Trophoblast cell (in vitro differentiated cells and primary cell): ENCODE results near the gene ACSF2.

ENCODE experiments used
- DNase-seq, 2 donors: peaks; one replicate each; pipeline ENCODE4 v3.0.0-alpha.2; 2016
- H2AFZ ChIP-seq: 2 replicates; pipeline ENCODE4 v1.6.1; 2013; ENCODE audit warnings: low read length, moderate library complexity, mild to moderate bottlenecking; ENCODE audit not compliant: insufficient read depth, poor library complexity
- H2AK5ac ChIP-seq: 2 replicates; pipeline ENCODE4 v1.6.1; 2013; ENCODE audit warnings: mild to moderate bottlenecking, low read length
- H2BK120ac ChIP-seq: 2 replicates; pipeline ENCODE4 v1.6.1; 2013; ENCODE audit warnings: low read length, mild to moderate bottlenecking, moderate library complexity; ENCODE audit not compliant: insufficient read depth, poor library complexity
- H2BK12ac ChIP-seq: 2 replicates; pipeline ENCODE4 v1.6.1; 2013; ENCODE audit warnings: mild to moderate bottlenecking, low read length, moderate library complexity
- H2BK5ac ChIP-seq: 2 replicates; pipeline ENCODE4 v1.6.1; 2013; ENCODE audit warnings: low read length, low read depth, moderate library complexity, mild to moderate bottlenecking; ENCODE audit not compliant: poor library complexity
- H3K14ac ChIP-seq: 2 replicates; pipeline ENCODE4 v1.6.1; 2013; ENCODE audit warnings: mild to moderate bottlenecking, low read length
- H3K18ac ChIP-seq: 2 replicates; pipeline ENCODE4 v1.6.1; 2013; ENCODE audit warnings: mild to moderate bottlenecking, low read length
- H3K23ac ChIP-seq: 2 replicates; pipeline ENCODE4 v1.6.1; 2013; ENCODE audit warnings: low read length
- H3K27ac ChIP-seq: 2 replicates; pipeline ENCODE4 v1.5.1; 2013; ENCODE audit warnings: low read depth, mild to moderate bottlenecking, inconsistent platforms, low read length, moderate library complexity
- H3K27me3 ChIP-seq: 2 replicates; pipeline ENCODE4 v1.6.1; 2013; ENCODE audit warnings: inconsistent platforms, mild to moderate bottlenecking, low read length, moderate library complexity; ENCODE audit not compliant: insufficient read depth
- H3K36me3 ChIP-seq, 2 experiments: 1 replicate in 1 of 2; 2 replicates in 1 of 2; pipeline ENCODE4 v1.6.1; 2013; ENCODE audit warnings: low read length in 2 of 2, mild to moderate bottlenecking in 2 of 2, moderate library complexity in 1 of 2; ENCODE audit not compliant: insufficient read depth in 2 of 2, control insufficient read depth in 1 of 2
- H3K4ac ChIP-seq: 2 replicates; pipeline ENCODE4 v1.6.1; 2013; ENCODE audit warnings: low read depth, mild to moderate bottlenecking, low read length, moderate library complexity
- H3K4me1 ChIP-seq, 2 experiments: 1 replicate in 1 of 2; 2 replicates in 1 of 2; pipeline ENCODE4 v1.6.1; 2013; ENCODE audit warnings: low read length in 2 of 2, mild to moderate bottlenecking in 2 of 2, moderate library complexity in 1 of 2; ENCODE audit not compliant: insufficient read depth in 2 of 2, control insufficient read depth in 1 of 2
- H3K4me2 ChIP-seq: 2 replicates; pipeline ENCODE4 v1.6.1; 2013; ENCODE audit warnings: inconsistent platforms, mild to moderate bottlenecking, low read length, moderate library complexity
- H3K4me3 ChIP-seq: 2 replicates; pipeline ENCODE4 v1.5.1; 2013; ENCODE audit warnings: mild to moderate bottlenecking, low read depth, low read length, inconsistent platforms
- H3K79me1 ChIP-seq: one replicate; pipeline ENCODE4 v1.6.1; 2013; ENCODE audit warnings: low read length
- H3K79me2 ChIP-seq: 2 replicates; pipeline ENCODE4 v1.6.1; 2013; ENCODE audit warnings: low read length, mild to moderate bottlenecking; ENCODE audit not compliant: control insufficient read depth, insufficient read depth, poor library complexity
- H3K9ac ChIP-seq: 2 replicates; pipeline ENCODE4 v1.6.1; 2013; ENCODE audit warnings: mild to moderate bottlenecking, low read length
- H3K9me3 ChIP-seq: 2 replicates; pipeline ENCODE4 v1.6.1; 2013; ENCODE audit warnings: low read depth, mild to moderate bottlenecking, control low read depth, inconsistent platforms, low read length; ENCODE audit not compliant: insufficient read depth
- H4K12ac ChIP-seq: 2 replicates; pipeline ENCODE4 v1.6.1; 2013; ENCODE audit warnings: low read depth, mild to moderate bottlenecking, low read length, moderate library complexity
- H4K8ac ChIP-seq: 2 replicates; pipeline ENCODE4 v1.6.1; 2013; ENCODE audit warnings: low read depth, mild to moderate bottlenecking, low read length, moderate library complexity
- H4K91ac ChIP-seq: one replicate; pipeline ENCODE4 v1.6.1; 2013; ENCODE audit warnings: low read depth, mild to moderate bottlenecking, low read length, moderate library complexity
- WGBS: extraction: QIAGEN DNeasy Blood & Tissue Kit; methylation state at CpG from one replicate; pipeline ENCODE4 v1.1.7; 2013; ENCODE audit warnings: missing lambda C conversion rate; ENCODE audit not compliant: insufficient read length, insufficient coverage; ENCODE audit errors: extremely low coverage; 5-methylcytosine and 5-hydroxymethylcytosine counted together

The ACSF2 gene

GRCh38 chr17:50498021-50498874, 72.2 kb downstream of the ACSF2 start:
- no peak overlapping the region for H2AFZ ChIP-seq
- H2BK12ac ChIP-seq: no peak overlapping the region
- H3K9ac ChIP-seq: no peak overlapping the region
- peaks cover 5 to 6% of the 10 kb centered on the region in 2 experiments for H3K4me1 ChIP-seq
- no peak overlapping the region for H2BK5ac ChIP-seq
- H3K36me3 ChIP-seq: no peaks in the 10 kb centered on the region
- H3K4ac ChIP-seq: no peak overlapping the region
- H3K9me3 ChIP-seq: peaks cover 2% of the 10 kb centered on the region
- peak in 1 of 2 donors; percentile 36 for DNase-seq
- H3K27ac ChIP-seq: no peak overlapping the region
- H2AK5ac ChIP-seq: no peak overlapping the region
- H3K4me3 ChIP-seq: no peak overlapping the region
- H3K23ac ChIP-seq: no peak overlapping the region
- peaks cover 2% of the 10 kb centered on the region for H3K27me3 ChIP-seq
- no peaks in the 10 kb centered on the region for H3K79me2 ChIP-seq
- no peaks in the 10 kb centered on the region for H3K79me1 ChIP-seq
- H3K18ac ChIP-seq: no peak overlapping the region
- WGBS: no CpG with 5 or more reads among the region's 7 CpGs
- no peak overlapping the region for H2BK120ac ChIP-seq
- no peak overlapping the region for H3K4me2 ChIP-seq
- H4K8ac ChIP-seq: no peak overlapping the region
- H4K12ac ChIP-seq: no peak overlapping the region
- no peak overlapping the region for H3K14ac ChIP-seq
- H4K91ac ChIP-seq: no peak overlapping the region

DNA sequence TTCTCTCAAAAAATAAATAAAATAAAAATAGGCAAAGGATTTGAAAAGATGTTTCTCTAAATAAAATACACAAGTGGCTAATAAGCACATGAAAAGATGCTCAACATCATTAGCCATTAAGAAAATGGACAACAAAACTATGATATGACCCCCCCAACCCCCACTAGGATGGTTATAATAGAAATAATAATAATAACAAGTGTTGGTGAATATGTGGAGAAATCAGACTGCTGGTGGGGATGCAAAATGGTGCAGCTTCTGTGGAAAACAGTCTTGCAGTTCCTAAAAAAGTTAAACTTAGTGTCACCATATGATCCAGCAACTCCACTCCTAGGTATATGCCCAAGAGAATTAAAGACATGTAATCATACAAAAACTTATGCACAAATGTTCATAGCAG, 73.3 kb downstream of the ACSF2 start:
- Histone ChIP-seq H3K14ac (no peak overlapping the region), H4K91ac (no peak overlapping the region), H3K4me1 (peaks cover 5 to 6% of the 10 kb centered on the region in 2 experiments), H3K4me2 (no peak overlapping the region), H2BK120ac (no peak overlapping the region), H2AFZ (no peak overlapping the region), H3K36me3 (no peaks in the 10 kb centered on the region), H4K12ac (no peak overlapping the region), H2AK5ac (no peak overlapping the region), H3K79me2 (no peaks in the 10 kb centered on the region), H4K8ac (no peak overlapping the region), H3K4me3 (no peak overlapping the region), H3K4ac (no peak overlapping the region), H3K9me3 (peaks cover 2% of the 10 kb centered on the region), H2BK5ac (no peak overlapping the region), H2BK12ac (no peak overlapping the region), H3K9ac (no peak overlapping the region), H3K18ac (no peak overlapping the region), H3K79me1 (no peaks in the 10 kb centered on the region), H3K23ac (no peak overlapping the region), H3K27me3 (peaks cover 2% of the 10 kb centered on the region), H3K27ac (no peak overlapping the region)
- DNase-seq: no peak

- H3K18ac ChIP-seq: no peak overlapping the region
- H3K23ac ChIP-seq: no peak overlapping the region
- no peak for DNase-seq
- no peak overlapping the region for H2AK5ac ChIP-seq
- peaks cover 5 to 6% of the 10 kb centered on the region in 2 experiments for H3K4me1 ChIP-seq
- H3K27ac ChIP-seq: no peak overlapping the region
- H4K12ac ChIP-seq: no peak overlapping the region
- H3K4ac ChIP-seq: no peak overlapping the region
- H3K4me3 ChIP-seq: no peak overlapping the region
- no peak overlapping the region for H2AFZ ChIP-seq
- no peaks in the 10 kb centered on the region for H3K36me3 ChIP-seq
- no peak overlapping the region for H2BK120ac ChIP-seq
- no peak overlapping the region for H4K8ac ChIP-seq
- H3K79me2 ChIP-seq: no peaks in the 10 kb centered on the region
- H3K14ac ChIP-seq: no peak overlapping the region
- H3K9ac ChIP-seq: no peak overlapping the region
- H3K9me3 ChIP-seq: peaks cover 2% of the 10 kb centered on the region
- no peak overlapping the region for H4K91ac ChIP-seq
- no peaks in the 10 kb centered on the region for H3K79me1 ChIP-seq
- H3K4me2 ChIP-seq: no peak overlapping the region
- peaks cover 2% of the 10 kb centered on the region for H3K27me3 ChIP-seq
- WGBS: no CpG with 5 or more reads among the region's 2 CpGs
- no peak overlapping the region for H2BK5ac ChIP-seq
- H2BK12ac ChIP-seq: no peak overlapping the region
Observed at GRCh38 chr17:50499721-50500120, 73.7 kb downstream of the ACSF2 start.

DNA sequence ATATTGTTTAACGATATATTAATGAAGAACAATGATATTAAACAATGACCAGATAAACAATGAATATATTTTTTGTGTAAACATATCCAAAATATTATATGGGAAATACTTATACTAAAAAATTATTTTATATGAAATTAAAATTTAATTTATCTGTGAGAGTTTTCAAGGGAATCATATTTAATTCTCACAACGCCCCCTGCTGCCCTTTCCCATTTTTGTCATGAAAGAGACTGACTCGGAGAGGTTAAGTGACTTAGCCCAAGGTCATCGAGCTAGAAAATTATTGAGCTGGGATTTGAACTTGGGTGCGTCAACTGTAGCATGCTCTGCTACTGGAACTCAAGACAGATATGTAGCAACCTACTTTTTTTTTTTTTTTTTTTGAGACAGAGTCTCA, 75.0 kb downstream of the ACSF2 start:
- Histone ChIP-seq H3K18ac (no peak overlapping the region), H3K9me3 (no peaks in the 10 kb centered on the region), H3K4me2 (no peak overlapping the region), H3K4me1 (peaks cover 4 to 6% of the 10 kb centered on the region in 2 experiments), H4K12ac (no peak overlapping the region), H3K9ac (no peak overlapping the region), H2AK5ac (no peak overlapping the region), H3K27ac (no peak overlapping the region), H3K4ac (no peak overlapping the region), H3K4me3 (no peak overlapping the region), H3K27me3 (peaks cover 2% of the 10 kb centered on the region), H2BK12ac (no peak overlapping the region), H2BK120ac (no peak overlapping the region), H3K79me2 (no peaks in the 10 kb centered on the region), H3K36me3 (no peaks in the 10 kb centered on the region), H4K91ac (no peak overlapping the region), H2BK5ac (no peak overlapping the region), H3K79me1 (no peaks in the 10 kb centered on the region), H4K8ac (no peak overlapping the region), H3K23ac (no peak overlapping the region), H3K14ac (no peak overlapping the region), H2AFZ (no peak overlapping the region)
- WGBS: no CpG with 5 or more reads among the region's 5 CpGs
- peak in 1 of 2 donors; percentile 48 for DNase-seq
